Measurements from ENCODE around the gene EPX.

DNA sequence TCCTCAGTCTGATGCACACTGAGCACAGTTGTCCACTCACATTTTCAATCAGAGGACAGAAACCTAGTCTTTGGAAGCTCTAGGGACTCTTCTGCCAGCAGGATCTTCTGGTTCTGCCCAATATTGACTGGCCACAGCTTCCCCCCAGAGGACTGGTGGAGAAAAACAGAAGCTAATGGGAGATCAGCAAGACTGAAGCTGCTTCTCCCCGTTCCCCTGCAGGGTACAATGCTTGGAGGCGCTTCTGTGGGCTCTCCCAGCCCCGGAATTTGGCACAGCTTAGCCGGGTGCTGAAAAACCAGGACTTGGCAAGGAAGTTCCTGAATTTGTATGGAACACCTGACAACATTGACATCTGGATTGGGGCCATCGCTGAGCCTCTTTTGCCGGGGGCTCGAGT, 10.3 kb downstream of the EPX start:
- TF ChIP-seq EZH2 (IDR thresholded peaks at IDR 0.05) (no peak), POLR2A (IDR thresholded peaks at IDR 0.05; ENCODE audit: borderline replicate concordance, extremely low read depth, insufficient read depth, insufficient read length) (no peak), YY1 (IDR thresholded peaks at IDR 0.05; ENCODE audit: extremely low read depth, insufficient replicate concordance, low read depth, low read length) (no peak), ZNF274 (IDR thresholded peaks at IDR 0.05; ENCODE audit: low read depth, low read length) (no peak), SIN3A (IDR thresholded peaks at IDR 0.05; ENCODE audit: low read depth) (no peak), EZH2phosphoT487 (IDR thresholded peaks at IDR 0.05; ENCODE audit: borderline replicate concordance) (no peak)
- TF ChIP-seq, protein P1, sequence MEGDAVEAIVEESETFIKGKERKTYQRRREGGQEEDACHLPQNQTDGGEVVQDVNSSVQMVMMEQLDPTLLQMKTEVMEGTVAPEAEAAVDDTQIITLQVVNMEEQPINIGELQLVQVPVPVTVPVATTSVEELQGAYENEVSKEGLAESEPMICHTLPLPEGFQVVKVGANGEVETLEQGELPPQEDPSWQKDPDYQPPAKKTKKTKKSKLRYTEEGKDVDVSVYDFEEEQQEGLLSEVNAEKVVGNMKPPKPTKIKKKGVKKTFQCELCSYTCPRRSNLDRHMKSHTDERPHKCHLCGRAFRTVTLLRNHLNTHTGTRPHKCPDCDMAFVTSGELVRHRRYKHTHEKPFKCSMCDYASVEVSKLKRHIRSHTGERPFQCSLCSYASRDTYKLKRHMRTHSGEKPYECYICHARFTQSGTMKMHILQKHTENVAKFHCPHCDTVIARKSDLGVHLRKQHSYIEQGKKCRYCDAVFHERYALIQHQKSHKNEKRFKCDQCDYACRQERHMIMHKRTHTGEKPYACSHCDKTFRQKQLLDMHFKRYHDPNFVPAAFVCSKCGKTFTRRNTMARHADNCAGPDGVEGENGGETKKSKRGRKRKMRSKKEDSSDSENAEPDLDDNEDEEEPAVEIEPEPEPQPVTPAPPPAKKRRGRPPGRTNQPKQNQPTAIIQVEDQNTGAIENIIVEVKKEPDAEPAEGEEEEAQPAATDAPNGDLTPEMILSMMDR (IDR thresholded peaks at IDR 0.05 in 2 of 3, conservative IDR thresholded peaks at IDR 0.05 in 1 of 3; ENCODE audit: borderline replicate concordance in 1 of 3, insufficient read depth in 1 of 3, low read depth in 2 of 3, low read length in 2 of 3), result no peak
- TF ChIP-seq, protein P2, sequence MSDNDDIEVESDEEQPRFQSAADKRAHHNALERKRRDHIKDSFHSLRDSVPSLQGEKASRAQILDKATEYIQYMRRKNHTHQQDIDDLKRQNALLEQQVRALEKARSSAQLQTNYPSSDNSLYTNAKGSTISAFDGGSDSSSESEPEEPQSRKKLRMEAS (IDR thresholded peaks at IDR 0.05), result no peak
